T-helper 2 cell treated with Interferon-gamma antibody and Interleukin-4, amounts not matched to agents 100 ng/mL and 5 ng/mL, for 36 hours (primary cell): Measurements from ENCODE around the gene MRPS18C. TPM values are rescaled to one million over a fixed set of nuclear protein-coding genes. Genes with fewer than 3 reads are reported as not detected.

Experiments used
- intact Hi-C: fragments of 100-400 bp; cut with micrococcal nuclease; formaldehyde crosslinking; loops from one replicate; pipeline ENCODE4 v1.15.1; 2023
- total RNA-seq: library from RNA; stranded (reverse); gene quantifications from 2 replicates; pipeline ENCODE4 v1.2.3, GENCODE V29; 2022

The MRPS18C gene
- 69.6 and 72.4 TPM in 2 replicates for total RNA-seq

- intact Hi-C loops, result loop anchor here (1.0 to 10.0 kb wide), 10 partner anchors 30 to 1026 kb away; partner anchors contain the start of genes ABRAXAS1, COPS4, COQ2 and HPSE
Observed at GRCh38 chr4:83455281-83456183, at the start of gene MRPS18C, which contains the start of gene HELQ. MRPS18C (plus strand) TSS chr4:83456058; CDS start chr4:83456078, 20 bp downstream. HELQ (minus strand) TSS chr4:83455823; CDS start chr4:83455693, 130 bp downstream.

- intact Hi-C loops, result no loop called here
Observed at GRCh38 chr4:83408908-83409307, 47.0 kb upstream of the MRPS18C start.

- intact Hi-C loops, result no loop called here
Observed at GRCh38 chr4:83413676-83414075, 42.2 kb upstream of the MRPS18C start.

GRCh38 chr4:83417566-83417965 lies 38.3 kb upstream of the MRPS18C start:
- intact Hi-C loops, result no loop called here

GRCh38 chr4:83418211-83418610 lies 37.6 kb upstream of the MRPS18C start:
- intact Hi-C loops, result no loop called here

- intact Hi-C loops, result no loop called here
Observed at GRCh38 chr4:83431200-83431599, 24.7 kb upstream of the MRPS18C start.

- intact Hi-C loops, result no loop called here
Observed at GRCh38 chr4:83436680-83437079, 19.2 kb upstream of the MRPS18C start.

- intact Hi-C loops, result no loop called here
Observed at GRCh38 chr4:83438719-83439118, 17.1 kb upstream of the MRPS18C start.

- intact Hi-C loops, result no loop called here
Observed at GRCh38 chr4:83440148-83440814, 15.6 kb upstream of the MRPS18C start.

- intact Hi-C loops, result no loop called here
Observed at GRCh38 chr4:83440899-83441298, 15.0 kb upstream of the MRPS18C start.

GRCh38 chr4:83449009-83449408 lies 6.8 kb upstream of the MRPS18C start:
- intact Hi-C loops, result no loop called here

GRCh38 chr4:83454686-83455085 lies 1.2 kb upstream of the MRPS18C start:
- intact Hi-C loops, result loop anchor here (1.0 to 10.0 kb wide), 9 partner anchors 31 to 1025 kb away; partner anchors contain the start of genes ABRAXAS1, COPS4, COQ2 and HPSE

- intact Hi-C loops, result loop anchor here (2.0 to 10.0 kb wide), 3 partner anchors 99 to 341 kb away; partner anchors contain the start of gene PLAC8
Observed at GRCh38 chr4:83456184-83456501, 285 bp downstream of the MRPS18C start.

GRCh38 chr4:83473423-83473822 lies 17.6 kb downstream of the MRPS18C start:
- intact Hi-C loops, result no loop called here

GRCh38 chr4:83473966-83474365 lies 18.1 kb downstream of the MRPS18C start:
- intact Hi-C loops, result no loop called here

GRCh38 chr4:83484500-83485461 lies 28.9 kb downstream of the MRPS18C start, which contains the start of gene ABRAXAS1:
ABRAXAS1 (minus strand) TSS chr4:83485100; CDS start chr4:83485072, 28 bp downstream.
- intact Hi-C loops, result loop anchor here (1.0 to 10.0 kb wide), 7 partner anchors 20 to 584 kb away; partner anchors contain the start of genes COQ2, GPAT3, HELQ and THAP9

- intact Hi-C loops, result loop anchor here (10.0 kb wide), 1 partner anchor 202 kb away; the partner anchor contains the start of gene COQ2
Observed at GRCh38 chr4:83486457-83487129, 30.7 kb downstream of the MRPS18C start.

GRCh38 chr4:83489711-83490326 lies 34.0 kb downstream of the MRPS18C start:
- intact Hi-C loops, result loop anchor here (10.0 kb wide), 1 partner anchor 205 kb away; the partner anchor contains the start of gene COQ2

- intact Hi-C loops, result loop anchor here (1.0 kb wide), 1 partner anchor 149 kb away; no protein-coding TSS in a partner anchor
Observed at GRCh38 chr4:83490876-83491450, 35.1 kb downstream of the MRPS18C start.
